SK-N-SH (cell line): Measurements from ENCODE around the gene CLK2. TPM values are rescaled to one million over a fixed set of nuclear protein-coding genes. Genes with fewer than 3 reads are reported as not detected.

ENCODE experiments used
- CTCF ChIA-PET: fragments of 300-600, 350-600 bp; formaldehyde crosslinking; extraction: SDS; loops from one replicate; lab custom pipeline; 2021; lab: Yijun Ruan, JAX
- POLR2A ChIA-PET: fragments of 350-600 bp; sonication (Branson Sonifier 250); formaldehyde crosslinking; extraction: SDS; loops from one replicate; lab custom pipeline; 2020; ENCODE audit warnings: antibody characterized with exemption, inconsistent platforms; lab: Yijun Ruan, JAX
- DNase-seq: peaks from one replicate; pipeline ENCODE4 v3.0.0; 2012
- H2AFZ ChIP-seq: fragments of 200-600 bp; sonication (generic); 2 replicates; pipeline ENCODE4 v1.8.1; 2016; ENCODE audit warnings: antibody characterized with exemption, mild to moderate bottlenecking, low read depth
- H3F3A ChIP-seq: fragments of 200-600 bp; sonication (generic); replicated peaks from 2 replicates; pipeline ENCODE3; 2016; ENCODE audit warnings: antibody characterized with exemption, mild to moderate bottlenecking; ENCODE audit not compliant: insufficient read depth
- H3K27ac ChIP-seq, 2 experiments: fragments of 200-500 bp in 1 of 2; fragments of 200-600 bp in 1 of 2; sonication (Bioruptor generic) in 1 of 2; sonication (generic), shearing (Covaris generic) in 1 of 2; 2 replicates each; pipeline versions ENCODE4 v1.5.1 to v1.6.1; 2014 to 2016; ENCODE audit warnings: low read depth in 2 of 2, inconsistent platforms in 1 of 2, low read length in 1 of 2, mild to moderate bottlenecking in 1 of 2, mixed read lengths in 1 of 2
- H3K27me3 ChIP-seq: fragments of 200-600 bp; sonication (generic), shearing (Covaris generic); 2 replicates; pipeline ENCODE4 v1.6.1; 2016; ENCODE audit warnings: mixed run types; ENCODE audit not compliant: insufficient read depth
- H3K36me3 ChIP-seq, 2 experiments: fragments of 200-500 bp in 1 of 2; fragments of 200-600 bp in 1 of 2; sonication (Bioruptor generic) in 1 of 2; sonication (generic) in 1 of 2; replicated peaks in 1 of 2; 2 replicates each; pipeline versions ENCODE3 to v1.5.1; 2014 to 2016; ENCODE audit warnings: low read length in 1 of 2, mild to moderate bottlenecking in 1 of 2; ENCODE audit not compliant: insufficient read depth in 2 of 2, control insufficient read depth in 1 of 2
- H3K4me1 ChIP-seq, 2 experiments: fragments of 200-500 bp in 1 of 2; fragments of 200-600 bp in 1 of 2; sonication (Bioruptor generic) in 1 of 2; sonication (generic), shearing (Covaris generic) in 1 of 2; 2 replicates each; pipeline versions ENCODE4 v1.5.1 to v1.6.1; 2014 to 2016; ENCODE audit warnings: low read depth in 1 of 2, low read length in 1 of 2, mixed run types in 1 of 2; ENCODE audit not compliant: insufficient read depth in 2 of 2, control insufficient read depth in 1 of 2
- H3K4me2 ChIP-seq: fragments of 200-600 bp; sonication (generic), shearing (Covaris generic); 2 replicates; pipeline ENCODE4 v1.6.1; 2017; ENCODE audit warnings: mixed run types
- H3K4me3 ChIP-seq, 2 experiments: fragments of 200-500 bp in 1 of 2; fragments of 200-600 bp in 1 of 2; sonication (Bioruptor generic) in 1 of 2; sonication (generic), shearing (Covaris generic) in 1 of 2; 2 replicates each; pipeline versions ENCODE4 v1.5.1 to v1.8.1; 2014 to 2016; ENCODE audit warnings: low read depth in 2 of 2, inconsistent platforms in 1 of 2, low read length in 1 of 2, mild to moderate bottlenecking in 1 of 2, mixed read lengths in 1 of 2, moderate library complexity in 1 of 2
- H3K79me2 ChIP-seq: fragments of 200-600 bp; sonication (generic); 2 replicates; pipeline ENCODE4 v1.8.1; 2017; ENCODE audit warnings: mild to moderate bottlenecking; ENCODE audit not compliant: insufficient read depth
- H3K9ac ChIP-seq: fragments of 200-600 bp; sonication (generic); 2 replicates; pipeline ENCODE4 v1.6.1; 2017; ENCODE audit warnings: mixed run types
- H3K9me2 ChIP-seq: fragments of 200-600 bp; sonication (generic); 2 replicates; pipeline ENCODE4 v1.6.1; 2017; ENCODE audit warnings: mixed run types
- H3K9me3 ChIP-seq: fragments of 200-600 bp; sonication (generic); 2 replicates; pipeline ENCODE4 v1.6.1; 2017; ENCODE audit warnings: mixed run types, mild to moderate bottlenecking, moderate library complexity
- H4K20me1 ChIP-seq: fragments of 200-600 bp; sonication (generic); 2 replicates; pipeline ENCODE4 v1.6.1; 2017; ENCODE audit warnings: mild to moderate bottlenecking, mixed run types; ENCODE audit not compliant: insufficient read depth
- EZH2phosphoT487 ChIP-seq: fragments of 200-600 bp; sonication (generic); IDR thresholded peaks from 2 replicates; pipeline ENCODE4 v1.6.1; 2017; ENCODE audit warnings: low read depth, mixed run types, mild to moderate bottlenecking, antibody characterized with exemption, moderate library complexity, borderline replicate concordance
- FOSL2 ChIP-seq: IDR thresholded peaks from 2 replicates; pipeline ENCODE4 v1.4.0; 2012; ENCODE audit warnings: low read depth, mild to moderate bottlenecking, moderate library complexity, borderline replicate concordance
- FOXM1 ChIP-seq: IDR thresholded peaks from 2 replicates; pipeline ENCODE4 v1.4.0; 2012; ENCODE audit warnings: low read depth, mild to moderate bottlenecking
- JUND ChIP-seq: IDR thresholded peaks from 2 replicates; pipeline ENCODE4 v1.4.0; 2012
- NRF1 ChIP-seq: IDR thresholded peaks from 2 replicates; pipeline ENCODE4 v1.6.1; 2012; ENCODE audit warnings: low read depth, mild to moderate bottlenecking, low read length
- POLR2AphosphoS5 ChIP-seq: IDR thresholded peaks from 2 replicates; pipeline ENCODE4 v1.6.1; 2012; ENCODE audit warnings: low read depth, low read length
- RAD21 ChIP-seq: IDR thresholded peaks from 2 replicates; pipeline ENCODE4 v1.6.1; 2012; ENCODE audit warnings: mild to moderate bottlenecking, low read length
- SIN3A ChIP-seq: IDR thresholded peaks from 2 replicates; pipeline ENCODE4 v1.6.1; 2012; ENCODE audit warnings: low read depth, mild to moderate bottlenecking, low read length, moderate library complexity, borderline replicate concordance
- TCF12 ChIP-seq: IDR thresholded peaks from 2 replicates; pipeline ENCODE4 v1.4.0; 2012
- TEAD4 ChIP-seq: IDR thresholded peaks from 2 replicates; pipeline ENCODE4 v1.4.0; 2012; ENCODE audit warnings: mild to moderate bottlenecking, borderline replicate concordance; ENCODE audit not compliant: insufficient read depth
- USF1 ChIP-seq: IDR thresholded peaks from 2 replicates; pipeline ENCODE4 v1.4.0; 2012; ENCODE audit warnings: low read depth, borderline replicate concordance
- ZBTB33 ChIP-seq: IDR thresholded peaks from 2 replicates; pipeline ENCODE4 v1.4.0; 2012; ENCODE audit warnings: low read depth, borderline replicate concordance
- WGBS: methylation state at CpG from one replicate; pipeline ENCODE4 v1.1.6; 2017; ENCODE audit warnings: low lambda C conversion rate; 5-methylcytosine and 5-hydroxymethylcytosine counted together
- polyA plus RNA-seq, 3 experiments: library from polyadenylated mRNA; depleted of rRNA; stranded (reverse); fragments of >200 nt; gene quantifications; 2 replicates each; pipeline ENCODE4 v1.2.3, GENCODE V29; 2012
- TF ChIP-seq, protein P1 (sequence below): IDR thresholded peaks from 2 replicates; pipeline ENCODE4 v1.6.1; 2012; ENCODE audit warnings: mild to moderate bottlenecking, low read depth, low read length, moderate library complexity
- TF ChIP-seq, protein P2 (sequence below): fragments of 150-350 bp; IDR thresholded peaks from 2 replicates; pipeline ENCODE4 v1.6.1; 2017; ENCODE audit warnings: antibody characterized with exemption, low read length, low read depth, borderline replicate concordance
- TF ChIP-seq, protein P3 (sequence below): fragments of 200-600 bp; sonication (generic); IDR thresholded peaks from 2 replicates; pipeline ENCODE4 v1.6.1; 2017; ENCODE audit warnings: antibody characterized with exemption, mild to moderate bottlenecking, moderate library complexity

CLK2 gene
- polyA plus RNA-seq, 1 of the 3 experiments (the other 2 are of a cell fraction): 76.7 TPM

DNA sequence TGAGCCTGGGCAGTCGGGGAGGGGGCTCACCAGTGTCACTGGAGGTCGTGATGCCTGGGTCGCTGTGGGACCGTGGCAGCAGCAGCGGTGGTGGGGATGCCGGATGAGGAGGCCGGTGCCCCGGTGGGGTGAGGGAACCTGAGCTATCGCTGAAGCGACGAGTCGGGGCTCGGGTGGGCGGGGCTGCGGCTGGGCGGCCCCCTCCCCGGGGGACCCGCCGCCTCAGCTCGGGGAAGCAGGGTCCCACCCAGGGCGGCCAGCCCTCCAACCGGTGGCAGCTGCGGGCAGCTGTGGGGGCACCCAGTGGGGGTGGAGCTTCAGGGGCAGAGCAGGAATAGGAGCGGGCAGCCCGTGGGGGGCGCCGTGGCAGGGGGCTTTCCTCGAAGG lies 23.1 kb downstream of the CLK2 start (continued):
- TF ChIP-seq, protein P1, sequence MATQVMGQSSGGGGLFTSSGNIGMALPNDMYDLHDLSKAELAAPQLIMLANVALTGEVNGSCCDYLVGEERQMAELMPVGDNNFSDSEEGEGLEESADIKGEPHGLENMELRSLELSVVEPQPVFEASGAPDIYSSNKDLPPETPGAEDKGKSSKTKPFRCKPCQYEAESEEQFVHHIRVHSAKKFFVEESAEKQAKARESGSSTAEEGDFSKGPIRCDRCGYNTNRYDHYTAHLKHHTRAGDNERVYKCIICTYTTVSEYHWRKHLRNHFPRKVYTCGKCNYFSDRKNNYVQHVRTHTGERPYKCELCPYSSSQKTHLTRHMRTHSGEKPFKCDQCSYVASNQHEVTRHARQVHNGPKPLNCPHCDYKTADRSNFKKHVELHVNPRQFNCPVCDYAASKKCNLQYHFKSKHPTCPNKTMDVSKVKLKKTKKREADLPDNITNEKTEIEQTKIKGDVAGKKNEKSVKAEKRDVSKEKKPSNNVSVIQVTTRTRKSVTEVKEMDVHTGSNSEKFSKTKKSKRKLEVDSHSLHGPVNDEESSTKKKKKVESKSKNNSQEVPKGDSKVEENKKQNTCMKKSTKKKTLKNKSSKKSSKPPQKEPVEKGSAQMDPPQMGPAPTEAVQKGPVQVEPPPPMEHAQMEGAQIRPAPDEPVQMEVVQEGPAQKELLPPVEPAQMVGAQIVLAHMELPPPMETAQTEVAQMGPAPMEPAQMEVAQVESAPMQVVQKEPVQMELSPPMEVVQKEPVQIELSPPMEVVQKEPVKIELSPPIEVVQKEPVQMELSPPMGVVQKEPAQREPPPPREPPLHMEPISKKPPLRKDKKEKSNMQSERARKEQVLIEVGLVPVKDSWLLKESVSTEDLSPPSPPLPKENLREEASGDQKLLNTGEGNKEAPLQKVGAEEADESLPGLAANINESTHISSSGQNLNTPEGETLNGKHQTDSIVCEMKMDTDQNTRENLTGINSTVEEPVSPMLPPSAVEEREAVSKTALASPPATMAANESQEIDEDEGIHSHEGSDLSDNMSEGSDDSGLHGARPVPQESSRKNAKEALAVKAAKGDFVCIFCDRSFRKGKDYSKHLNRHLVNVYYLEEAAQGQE: no peak
- TF ChIP-seq RAD21 (no peak), FOXM1 (no peak), JUND (no peak)

GRCh38 chr1:155247667-155248553 lies 25.4 kb downstream of the CLK2 start:
- Histone ChIP-seq H3K27ac (no peak overlapping the region), H4K20me1 (no peaks in the 10 kb centered on the region), H2AFZ (no peak overlapping the region), H3K4me3 (no peak overlapping the region), H3K79me2 (peaks cover 14% of the 10 kb centered on the region), H3K9me3 (no peaks in the 10 kb centered on the region), H3K27me3 (no peaks in the 10 kb centered on the region), H3K4me1 (peaks cover 0 to 13% of the 10 kb centered on the region in 2 experiments; a peak in 3 of 4 replicates), H3K9ac (no peak overlapping the region), H3K9me2 (no peaks in the 10 kb centered on the region), H3K4me2 (no peak overlapping the region), H3K36me3 (peaks cover 9 to 26% of the 10 kb centered on the region in 2 experiments), H3F3A (peaks cover 35% of the 10 kb centered on the region)
- DNase-seq: no peak
- POLR2A ChIA-PET: no interaction called here
- WGBS: 91% methylated on average over 26 of the region's 26 CpGs
- CTCF ChIA-PET: interaction anchor here (0.6 to 13.3 kb wide), 8 partner anchors 26 to 255 kb away, joined by 3 to 184 read pairs (median 5); partner anchors contain the start of gene RUSC1
- TF ChIP-seq FOSL2 (no peak), TEAD4 (no peak), POLR2AphosphoS5 (no peak), FOXM1 (no peak), SIN3A (no peak), ZBTB33 (no peak), NRF1 (no peak), TCF12 (no peak), EZH2phosphoT487 (no peak), USF1 (no peak)
- TF ChIP-seq, protein P2, sequence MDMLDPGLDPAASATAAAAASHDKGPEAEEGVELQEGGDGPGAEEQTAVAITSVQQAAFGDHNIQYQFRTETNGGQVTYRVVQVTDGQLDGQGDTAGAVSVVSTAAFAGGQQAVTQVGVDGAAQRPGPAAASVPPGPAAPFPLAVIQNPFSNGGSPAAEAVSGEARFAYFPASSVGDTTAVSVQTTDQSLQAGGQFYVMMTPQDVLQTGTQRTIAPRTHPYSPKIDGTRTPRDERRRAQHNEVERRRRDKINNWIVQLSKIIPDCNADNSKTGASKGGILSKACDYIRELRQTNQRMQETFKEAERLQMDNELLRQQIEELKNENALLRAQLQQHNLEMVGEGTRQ: no peak
- TF ChIP-seq, protein P3, sequence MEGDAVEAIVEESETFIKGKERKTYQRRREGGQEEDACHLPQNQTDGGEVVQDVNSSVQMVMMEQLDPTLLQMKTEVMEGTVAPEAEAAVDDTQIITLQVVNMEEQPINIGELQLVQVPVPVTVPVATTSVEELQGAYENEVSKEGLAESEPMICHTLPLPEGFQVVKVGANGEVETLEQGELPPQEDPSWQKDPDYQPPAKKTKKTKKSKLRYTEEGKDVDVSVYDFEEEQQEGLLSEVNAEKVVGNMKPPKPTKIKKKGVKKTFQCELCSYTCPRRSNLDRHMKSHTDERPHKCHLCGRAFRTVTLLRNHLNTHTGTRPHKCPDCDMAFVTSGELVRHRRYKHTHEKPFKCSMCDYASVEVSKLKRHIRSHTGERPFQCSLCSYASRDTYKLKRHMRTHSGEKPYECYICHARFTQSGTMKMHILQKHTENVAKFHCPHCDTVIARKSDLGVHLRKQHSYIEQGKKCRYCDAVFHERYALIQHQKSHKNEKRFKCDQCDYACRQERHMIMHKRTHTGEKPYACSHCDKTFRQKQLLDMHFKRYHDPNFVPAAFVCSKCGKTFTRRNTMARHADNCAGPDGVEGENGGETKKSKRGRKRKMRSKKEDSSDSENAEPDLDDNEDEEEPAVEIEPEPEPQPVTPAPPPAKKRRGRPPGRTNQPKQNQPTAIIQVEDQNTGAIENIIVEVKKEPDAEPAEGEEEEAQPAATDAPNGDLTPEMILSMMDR: no peak
- TF ChIP-seq, protein P1: no peak
